CD4-positive, alpha-beta T cell treated with Interleukin-4 for 4 hours (primary cell): ENCODE measurements around the gene C1orf56.

Experiments used
- DNase-seq: peaks from one replicate; pipeline ENCODE4 v3.0.0-alpha.2; 2020

The C1orf56 gene

GRCh38 chr1:151026460-151026859 is 21.1 kb upstream of the C1orf56 start:
- no peak for DNase-seq

GRCh38 chr1:151032164-151032563 is 15.4 kb upstream of the C1orf56 start:
- no peak for DNase-seq

GRCh38 chr1:151035167-151035566 is 12.4 kb upstream of the C1orf56 start:
- no peak for DNase-seq

GRCh38 chr1:151036356-151036755 is 11.2 kb upstream of the C1orf56 start, which contains the start of gene BNIPL:
BNIPL (plus strand) TSS chr1:151036586; CDS start chr1:151036726, 140 bp downstream.
- no peak for DNase-seq

GRCh38 chr1:151037032-151037431 is 10.5 kb upstream of the C1orf56 start:
- no peak for DNase-seq

GRCh38 chr1:151039521-151039920 is 8.0 kb upstream of the C1orf56 start:
- DNase-seq, result no peak

- no peak for DNase-seq
These were observed 4.4 kb upstream of the C1orf56 start for GRCh38 chr1:151043163-151043562.

- DNase-seq, result peak; percentile 63
These were observed 534 bp downstream of the C1orf56 start for GRCh38 chr1:151047925-151048644.

GRCh38 chr1:151048645-151049032 is 1.1 kb downstream of the C1orf56 start:
- no peak for DNase-seq

- no peak for DNase-seq
These were observed 1.9 kb downstream of the C1orf56 start for GRCh38 chr1:151049458-151049857.

GRCh38 chr1:151050051-151050688 is 2.6 kb downstream of the C1orf56 start:
- DNase-seq, result no peak

GRCh38 chr1:151051356-151052009 is 3.9 kb downstream of the C1orf56 start:
- DNase-seq, result no peak

- no peak for DNase-seq
These were observed 7.5 kb downstream of the C1orf56 start for GRCh38 chr1:151054971-151055547.

- no peak for DNase-seq
These were observed 8.0 kb downstream of the C1orf56 start for GRCh38 chr1:151055581-151055980.

- peak; percentile 82 for DNase-seq
These were observed 8.6 kb downstream of the C1orf56 start for GRCh38 chr1:151056149-151056548.

GRCh38 chr1:151058692-151059091 is 11.1 kb downstream of the C1orf56 start:
- no peak for DNase-seq

- DNase-seq, result peak; percentile 83
These were observed 11.8 kb downstream of the C1orf56 start, which contains the start of gene CDC42SE1 for GRCh38 chr1:151059109-151060006. CDC42SE1 (minus strand) TSS chr1:151059622; CDS start chr1:151055730, 3,892 bp downstream.

- no peak for DNase-seq
These were observed 12.6 kb downstream of the C1orf56 start, which contains the start of gene MLLT11 for GRCh38 chr1:151060007-151060656. MLLT11 (plus strand) TSS chr1:151060397; CDS start chr1:151067225, 6,828 bp downstream.

- no peak for DNase-seq
These were observed 13.3 kb downstream of the C1orf56 start for GRCh38 chr1:151060657-151061421.

GRCh38 chr1:151061704-151062103 is 14.2 kb downstream of the C1orf56 start:
- no peak for DNase-seq
